GM19395 (cell line): ENCODE results near the gene SEC24C.
"Not testable (repeated sequence)": the region's sequence is repeated elsewhere in the genome, so short reads cannot be mapped to it uniquely, and the experiment has no call there.

Experiments
- ATAC-seq: cut with Tn5 transposase; IDR thresholded peaks from one replicate; pipeline ENCODE4 v1.9.1; 2021; ENCODE audit warnings: mild to moderate bottlenecking, moderate library complexity; ENCODE audit not compliant: unreplicated experiment

Gene SEC24C

GRCh38 chr10:73743905-73744663 lies at the start of gene SEC24C:
SEC24C (plus strand) TSS chr10:73744372; CDS start chr10:73746833, 2,461 bp downstream.
- ATAC-seq: peak; percentile 83

- ATAC-seq: not testable (repeated sequence)
These were observed 48.9 kb upstream of the SEC24C start for GRCh38 chr10:73695302-73695701.

GRCh38 chr10:73697675-73698159 lies 46.5 kb upstream of the SEC24C start, which contains the start of gene AGAP5:
AGAP5 (minus strand) TSS chr10:73698109; CDS start chr10:73697755, 354 bp downstream.
- not testable (repeated sequence) for ATAC-seq

GRCh38 chr10:73698819-73699218 lies 45.4 kb upstream of the SEC24C start:
- ATAC-seq: not testable (repeated sequence)

- ATAC-seq: not testable (repeated sequence)
These were observed 40.2 kb upstream of the SEC24C start for GRCh38 chr10:73703924-73704323.

- not testable (repeated sequence) for ATAC-seq
These were observed 38.6 kb upstream of the SEC24C start for GRCh38 chr10:73705506-73706072.

GRCh38 chr10:73706488-73706887 lies 37.7 kb upstream of the SEC24C start:
- not testable (repeated sequence) for ATAC-seq

GRCh38 chr10:73707628-73708027 lies 36.5 kb upstream of the SEC24C start:
- not testable (repeated sequence) for ATAC-seq

GRCh38 chr10:73708122-73708521 lies 36.0 kb upstream of the SEC24C start:
- not testable (repeated sequence) for ATAC-seq

- not testable (repeated sequence) for ATAC-seq
These were observed 32.5 kb upstream of the SEC24C start for GRCh38 chr10:73711683-73712082.

- not testable (repeated sequence) for ATAC-seq
These were observed 30.3 kb upstream of the SEC24C start for GRCh38 chr10:73713912-73714311.

GRCh38 chr10:73714483-73714882 lies 29.7 kb upstream of the SEC24C start:
- ATAC-seq: not testable (repeated sequence)

GRCh38 chr10:73715179-73716156 lies 28.7 kb upstream of the SEC24C start:
- not testable (repeated sequence) for ATAC-seq

GRCh38 chr10:73716251-73716650 lies 27.9 kb upstream of the SEC24C start:
- no peak for ATAC-seq

GRCh38 chr10:73717556-73717955 lies 26.6 kb upstream of the SEC24C start:
- no peak for ATAC-seq

- not testable (repeated sequence) for ATAC-seq
These were observed 23.6 kb upstream of the SEC24C start for GRCh38 chr10:73720561-73720960.

GRCh38 chr10:73723516-73723915 lies 20.7 kb upstream of the SEC24C start:
- ATAC-seq: no peak

- ATAC-seq: peak; percentile 13
These were observed 14.4 kb upstream of the SEC24C start for GRCh38 chr10:73729781-73730152.

GRCh38 chr10:73730153-73730906 lies 13.8 kb upstream of the SEC24C start:
- ATAC-seq: peak; percentile 89
